Measurements from ENCODE around the gene ANKRA2.

ANKRA2 gene

DNA sequence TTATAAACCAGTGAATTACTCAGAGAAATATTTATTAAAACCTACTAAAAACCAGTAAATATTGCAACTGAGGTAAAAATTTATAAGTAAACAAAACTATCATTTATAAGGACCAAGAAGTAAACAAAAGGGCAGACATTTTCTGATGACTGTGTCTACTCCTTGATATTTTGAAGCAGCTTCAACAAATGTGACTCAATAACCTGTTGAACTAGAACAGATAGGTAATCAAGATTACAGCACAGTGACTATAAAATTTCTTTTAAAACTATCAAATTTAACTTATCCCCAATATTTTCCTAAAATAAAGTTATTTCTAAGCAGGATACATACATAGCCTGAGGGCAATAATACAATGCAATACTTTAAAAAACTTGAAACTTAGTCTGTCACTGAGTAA, 12.8 kb downstream of the ANKRA2 start:
- Histone ChIP-seq H3K9me3 (ENCODE audit: control insufficient read depth, low read length) (no peaks in the 10 kb centered on the region), H3K27me3 (replicated peaks; ENCODE audit: control insufficient read depth, insufficient read depth, low read length, poor library complexity, severe bottlenecking) (no peaks in the 10 kb centered on the region), H3K4me3 (ENCODE audit: insufficient read depth, low read depth, low read length, poor library complexity, severe bottlenecking) (no peak overlapping the region), H3K36me3 (ENCODE audit: control insufficient read depth, insufficient read depth, low read length) (peaks cover 36% of the 10 kb centered on the region), H3K4me1 (ENCODE audit: control insufficient read depth, insufficient read depth, low read length, poor library complexity, severe bottlenecking) (no peaks in the 10 kb centered on the region), H3K27ac (ENCODE audit: insufficient read depth, low read length, poor library complexity, severe bottlenecking) (no peak overlapping the region)
- DNase-seq: no peak

GRCh38 chr5:73550016-73550415, 15.4 kb downstream of the ANKRA2 start:
- DNase-seq: no peak
- Histone ChIP-seq H3K9me3 (ENCODE audit: control insufficient read depth, low read length) (no peaks in the 10 kb centered on the region), H3K27ac (ENCODE audit: insufficient read depth, low read length, poor library complexity, severe bottlenecking) (no peak overlapping the region), H3K36me3 (ENCODE audit: control insufficient read depth, insufficient read depth, low read length) (peaks cover 19% of the 10 kb centered on the region), H3K27me3 (replicated peaks; ENCODE audit: control insufficient read depth, insufficient read depth, low read length, poor library complexity, severe bottlenecking) (no peaks in the 10 kb centered on the region), H3K4me3 (ENCODE audit: insufficient read depth, low read depth, low read length, poor library complexity, severe bottlenecking) (no peak overlapping the region), H3K4me1 (ENCODE audit: control insufficient read depth, insufficient read depth, low read length, poor library complexity, severe bottlenecking) (no peaks in the 10 kb centered on the region)

- no peaks in the 10 kb centered on the region for H3K4me1 ChIP-seq (ENCODE audit: control insufficient read depth, insufficient read depth, low read length, poor library complexity, severe bottlenecking)
- no peaks in the 10 kb centered on the region for H3K27me3 ChIP-seq (replicated peaks; ENCODE audit: control insufficient read depth, insufficient read depth, low read length, poor library complexity, severe bottlenecking)
- no peak overlapping the region for H3K27ac ChIP-seq (ENCODE audit: insufficient read depth, low read length, poor library complexity, severe bottlenecking)
- H3K4me3 ChIP-seq (ENCODE audit: insufficient read depth, low read depth, low read length, poor library complexity, severe bottlenecking): no peak overlapping the region
- DNase-seq: no peak
- no peaks in the 10 kb centered on the region for H3K36me3 ChIP-seq (ENCODE audit: control insufficient read depth, insufficient read depth, low read length)
- H3K9me3 ChIP-seq (ENCODE audit: control insufficient read depth, low read length): no peaks in the 10 kb centered on the region
Measured at GRCh38 chr5:73545403-73545779, 20.0 kb downstream of the ANKRA2 start.

DNA sequence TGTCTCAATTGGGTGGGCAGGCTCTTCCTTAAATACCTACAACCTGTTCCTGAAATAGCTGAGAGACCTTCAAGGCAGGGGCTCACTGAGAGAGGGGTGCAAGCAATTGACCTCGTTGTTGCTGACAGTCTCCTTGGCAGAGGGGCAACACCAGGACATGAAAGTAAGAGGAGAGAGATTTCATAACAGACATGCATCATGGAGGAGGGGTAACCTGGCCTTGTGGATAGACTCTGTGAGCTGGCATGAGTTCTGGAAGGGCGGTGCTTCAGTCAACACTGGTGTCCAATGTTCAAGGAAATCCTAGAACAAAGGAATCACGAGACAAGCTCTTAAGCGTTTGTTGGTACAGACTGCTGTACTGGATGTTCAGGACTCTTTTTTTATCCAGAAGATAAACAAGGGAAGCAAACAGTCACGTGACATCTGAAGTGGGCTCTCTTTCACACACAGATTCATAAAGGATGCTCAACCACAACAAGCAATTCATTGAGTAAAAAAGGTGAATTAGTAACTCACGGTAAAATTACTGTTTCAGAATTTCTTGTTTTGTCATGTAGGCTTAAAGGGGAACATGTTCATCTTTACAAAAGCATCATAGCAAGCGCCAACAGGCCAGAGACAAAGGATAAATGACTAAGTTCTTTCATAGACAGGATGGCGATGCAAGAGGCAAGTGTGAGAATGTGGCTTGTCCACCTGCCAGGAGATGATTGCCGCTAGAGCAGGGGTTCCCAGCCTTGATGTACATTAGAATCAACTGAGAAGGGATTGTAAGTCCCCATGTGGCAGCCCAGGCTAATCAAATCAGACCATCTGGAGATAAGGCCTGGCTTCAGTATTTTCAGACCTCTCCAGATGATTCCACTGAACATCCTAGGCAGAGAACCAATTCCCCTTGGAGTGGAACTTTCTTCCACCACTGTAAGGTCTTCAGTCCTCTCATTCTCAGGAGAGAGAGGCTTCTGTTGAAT, 20.7 kb downstream of the ANKRA2 start:
- Histone ChIP-seq H3K4me3 (ENCODE audit: insufficient read depth, low read depth, low read length, poor library complexity, severe bottlenecking) (no peak overlapping the region), H3K36me3 (ENCODE audit: control insufficient read depth, insufficient read depth, low read length) (no peaks in the 10 kb centered on the region), H3K9me3 (ENCODE audit: control insufficient read depth, low read length) (no peaks in the 10 kb centered on the region), H3K27me3 (replicated peaks; ENCODE audit: control insufficient read depth, insufficient read depth, low read length, poor library complexity, severe bottlenecking) (no peaks in the 10 kb centered on the region), H3K27ac (ENCODE audit: insufficient read depth, low read length, poor library complexity, severe bottlenecking) (no peak overlapping the region), H3K4me1 (ENCODE audit: control insufficient read depth, insufficient read depth, low read length, poor library complexity, severe bottlenecking) (no peaks in the 10 kb centered on the region)
- no peak for DNase-seq

DNA sequence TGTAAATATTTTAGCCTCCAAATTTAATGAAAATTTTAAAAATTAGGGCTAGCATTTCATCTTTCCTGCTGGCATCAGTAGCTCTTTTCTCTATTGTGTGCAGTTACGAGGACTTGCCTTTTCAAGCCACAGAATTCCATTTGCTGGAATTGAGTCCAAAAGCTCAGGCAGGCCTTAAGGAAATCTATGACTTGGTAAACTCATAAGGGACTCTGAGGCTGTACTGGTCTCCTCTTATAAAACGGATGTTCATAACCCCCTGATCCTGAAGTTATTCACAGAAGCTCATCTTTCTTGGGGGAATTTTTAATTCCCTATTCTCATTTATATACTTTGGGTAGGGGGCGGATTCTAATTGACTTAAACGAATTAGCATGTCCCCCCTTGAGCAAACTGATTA, 23.4 kb downstream of the ANKRA2 start:
- Histone ChIP-seq H3K27ac (ENCODE audit: insufficient read depth, low read length, poor library complexity, severe bottlenecking) (no peak overlapping the region), H3K27me3 (replicated peaks; ENCODE audit: control insufficient read depth, insufficient read depth, low read length, poor library complexity, severe bottlenecking) (no peaks in the 10 kb centered on the region), H3K36me3 (ENCODE audit: control insufficient read depth, insufficient read depth, low read length) (no peaks in the 10 kb centered on the region), H3K4me1 (ENCODE audit: control insufficient read depth, insufficient read depth, low read length, poor library complexity, severe bottlenecking) (no peaks in the 10 kb centered on the region), H3K9me3 (ENCODE audit: control insufficient read depth, low read length) (no peaks in the 10 kb centered on the region), H3K4me3 (ENCODE audit: insufficient read depth, low read depth, low read length, poor library complexity, severe bottlenecking) (no peak overlapping the region)
- DNase-seq: no peak

DNA sequence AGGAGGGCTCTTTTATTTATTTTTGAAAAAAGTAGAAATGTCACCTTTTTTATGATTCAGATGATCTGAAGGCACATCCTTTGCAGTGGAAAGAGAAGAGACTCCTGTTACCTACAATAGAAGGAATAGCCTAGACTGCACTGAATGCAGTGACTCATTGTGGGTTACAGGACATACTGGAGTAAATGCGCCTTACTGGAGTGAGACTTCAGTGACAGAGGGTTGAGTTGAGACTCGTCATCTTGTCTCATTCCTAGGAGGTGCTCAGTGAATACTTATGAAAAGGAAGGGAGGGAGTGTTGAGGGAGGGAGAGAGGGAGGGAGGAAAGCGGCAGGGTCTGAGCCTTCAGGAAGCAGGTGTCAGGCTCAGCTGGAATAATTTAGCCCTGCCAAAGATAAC, 25.2 kb downstream of the ANKRA2 start:
- DNase-seq: no peak
- Histone ChIP-seq H3K9me3 (ENCODE audit: control insufficient read depth, low read length) (no peaks in the 10 kb centered on the region), H3K27me3 (replicated peaks; ENCODE audit: control insufficient read depth, insufficient read depth, low read length, poor library complexity, severe bottlenecking) (no peaks in the 10 kb centered on the region), H3K36me3 (ENCODE audit: control insufficient read depth, insufficient read depth, low read length) (no peaks in the 10 kb centered on the region), H3K4me1 (ENCODE audit: control insufficient read depth, insufficient read depth, low read length, poor library complexity, severe bottlenecking) (no peaks in the 10 kb centered on the region), H3K4me3 (ENCODE audit: insufficient read depth, low read depth, low read length, poor library complexity, severe bottlenecking) (no peak overlapping the region), H3K27ac (ENCODE audit: insufficient read depth, low read length, poor library complexity, severe bottlenecking) (no peak overlapping the region)

DNA sequence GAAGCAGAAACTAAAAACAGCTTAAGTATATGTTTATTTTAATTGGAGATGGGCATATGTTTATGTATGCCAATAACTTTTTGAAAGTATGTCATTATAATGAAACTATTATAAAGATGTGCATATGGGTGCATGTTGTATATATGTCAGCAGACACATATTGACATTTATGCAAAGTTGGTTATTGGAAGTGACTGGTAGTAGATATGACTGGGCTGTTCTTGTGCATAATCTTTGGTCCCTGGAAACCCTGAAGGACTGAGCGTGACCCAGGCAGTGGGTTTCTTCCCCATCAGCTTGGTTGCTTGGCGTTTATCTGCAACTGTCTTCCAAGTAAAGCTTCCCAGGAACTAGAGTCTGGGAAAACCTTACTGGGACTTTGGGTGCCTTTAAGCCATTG, 25.7 kb downstream of the ANKRA2 start:
- H3K27me3 ChIP-seq (replicated peaks; ENCODE audit: control insufficient read depth, insufficient read depth, low read length, poor library complexity, severe bottlenecking): no peaks in the 10 kb centered on the region
- no peaks in the 10 kb centered on the region for H3K9me3 ChIP-seq (ENCODE audit: control insufficient read depth, low read length)
- H3K27ac ChIP-seq (ENCODE audit: insufficient read depth, low read length, poor library complexity, severe bottlenecking): no peak overlapping the region
- no peaks in the 10 kb centered on the region for H3K4me1 ChIP-seq (ENCODE audit: control insufficient read depth, insufficient read depth, low read length, poor library complexity, severe bottlenecking)
- no peak for DNase-seq
- no peaks in the 10 kb centered on the region for H3K36me3 ChIP-seq (ENCODE audit: control insufficient read depth, insufficient read depth, low read length)
- no peak overlapping the region for H3K4me3 ChIP-seq (ENCODE audit: insufficient read depth, low read depth, low read length, poor library complexity, severe bottlenecking)

DNA sequence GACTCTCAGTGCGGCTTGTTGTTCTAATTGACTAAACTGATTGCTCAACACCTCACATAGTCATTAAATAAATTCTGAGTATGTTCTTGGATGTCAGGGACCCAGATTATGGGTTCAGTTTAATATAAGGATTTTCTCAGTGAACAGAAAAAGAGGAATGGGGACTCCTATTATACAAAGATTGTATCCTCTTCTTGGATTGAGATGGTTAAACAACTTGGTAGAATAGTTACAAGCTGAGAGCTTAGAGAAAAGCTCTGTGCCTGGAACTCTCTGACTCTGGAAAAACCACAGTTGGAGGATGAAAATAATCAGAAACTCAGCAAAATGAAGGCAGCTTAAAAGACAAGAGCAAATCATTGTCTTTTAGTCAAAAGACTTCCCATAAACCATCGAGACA, 30.5 kb downstream of the ANKRA2 start:
- Histone ChIP-seq H3K27ac (ENCODE audit: insufficient read depth, low read length, poor library complexity, severe bottlenecking) (no peak overlapping the region), H3K27me3 (replicated peaks; ENCODE audit: control insufficient read depth, insufficient read depth, low read length, poor library complexity, severe bottlenecking) (no peaks in the 10 kb centered on the region), H3K4me1 (ENCODE audit: control insufficient read depth, insufficient read depth, low read length, poor library complexity, severe bottlenecking) (no peaks in the 10 kb centered on the region), H3K4me3 (ENCODE audit: insufficient read depth, low read depth, low read length, poor library complexity, severe bottlenecking) (no peak overlapping the region), H3K36me3 (ENCODE audit: control insufficient read depth, insufficient read depth, low read length) (no peaks in the 10 kb centered on the region), H3K9me3 (ENCODE audit: control insufficient read depth, low read length) (no peaks in the 10 kb centered on the region)
- DNase-seq: no peak

- no peaks in the 10 kb centered on the region for H3K9me3 ChIP-seq (ENCODE audit: control insufficient read depth, low read length)
- H3K4me1 ChIP-seq (ENCODE audit: control insufficient read depth, insufficient read depth, low read length, poor library complexity, severe bottlenecking): no peaks in the 10 kb centered on the region
- H3K27me3 ChIP-seq (replicated peaks; ENCODE audit: control insufficient read depth, insufficient read depth, low read length, poor library complexity, severe bottlenecking): no peaks in the 10 kb centered on the region
- no peaks in the 10 kb centered on the region for H3K36me3 ChIP-seq (ENCODE audit: control insufficient read depth, insufficient read depth, low read length)
- H3K4me3 ChIP-seq (ENCODE audit: insufficient read depth, low read depth, low read length, poor library complexity, severe bottlenecking): no peak overlapping the region
- H3K27ac ChIP-seq (ENCODE audit: insufficient read depth, low read length, poor library complexity, severe bottlenecking): no peak overlapping the region
- DNase-seq: no peak
Measured at GRCh38 chr5:73534011-73534644, 31.3 kb downstream of the ANKRA2 start.

GRCh38 chr5:73532195-73532594, 33.2 kb downstream of the ANKRA2 start:
- H3K4me1 ChIP-seq (ENCODE audit: control insufficient read depth, insufficient read depth, low read length, poor library complexity, severe bottlenecking): no peaks in the 10 kb centered on the region
- H3K27me3 ChIP-seq (replicated peaks; ENCODE audit: control insufficient read depth, insufficient read depth, low read length, poor library complexity, severe bottlenecking): no peaks in the 10 kb centered on the region
- no peak overlapping the region for H3K27ac ChIP-seq (ENCODE audit: insufficient read depth, low read length, poor library complexity, severe bottlenecking)
- no peaks in the 10 kb centered on the region for H3K9me3 ChIP-seq (ENCODE audit: control insufficient read depth, low read length)
- DNase-seq: no peak
- H3K36me3 ChIP-seq (ENCODE audit: control insufficient read depth, insufficient read depth, low read length): no peaks in the 10 kb centered on the region
- H3K4me3 ChIP-seq (ENCODE audit: insufficient read depth, low read depth, low read length, poor library complexity, severe bottlenecking): no peak overlapping the region
